ENCODE data around the gene TCFL5.

The TCFL5 gene

GRCh38 chr20:62832212-62832922 is 29.3 kb downstream of the TCFL5 start:
- DNase-seq = peak; percentile 67

GRCh38 chr20:62831854-62832211 is 29.8 kb downstream of the TCFL5 start:
- no peak for DNase-seq

DNA sequence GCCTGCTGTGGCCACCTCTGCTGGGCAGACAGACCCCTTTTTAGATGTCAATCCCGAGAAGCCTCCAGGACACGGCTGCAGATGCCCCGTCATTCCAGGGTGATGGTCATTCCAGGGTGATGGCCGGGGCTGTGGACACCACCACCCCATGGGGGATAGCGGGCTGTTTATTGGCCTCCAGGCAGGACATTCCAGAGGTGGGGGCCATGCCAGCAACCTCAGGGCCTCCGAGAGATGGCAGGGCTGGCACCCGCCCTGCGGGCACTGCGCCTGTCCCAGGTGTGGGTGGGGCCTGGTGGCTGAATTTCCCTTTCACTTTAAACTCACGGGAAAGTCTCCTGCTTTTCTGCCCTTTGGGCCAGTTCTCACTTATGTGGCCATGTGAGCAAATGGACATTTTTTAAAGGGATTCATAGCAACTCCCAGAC is 30.2 kb downstream of the TCFL5 start:
- DNase-seq = no peak

DNA sequence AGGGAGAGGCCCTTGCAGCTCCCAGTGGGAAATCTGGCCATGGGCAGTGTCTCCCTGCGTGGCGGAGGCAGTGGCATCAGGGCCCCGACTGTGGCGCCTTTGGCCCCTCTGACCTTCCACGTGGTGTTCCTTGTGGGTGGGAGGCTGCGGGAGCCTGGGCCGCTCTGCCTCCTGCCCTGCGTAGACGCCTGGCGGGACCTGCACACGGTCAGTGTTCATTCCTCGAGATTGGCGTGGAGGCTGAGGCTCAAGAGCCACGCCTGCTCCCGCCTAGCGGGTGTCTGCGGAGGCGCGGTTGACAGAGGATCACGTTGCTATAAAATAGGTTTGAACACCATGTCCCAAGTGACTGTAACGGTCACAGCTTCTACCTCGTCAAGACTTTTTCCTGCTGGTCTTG is 30.8 kb downstream of the TCFL5 start:
- no peak for DNase-seq

DNA sequence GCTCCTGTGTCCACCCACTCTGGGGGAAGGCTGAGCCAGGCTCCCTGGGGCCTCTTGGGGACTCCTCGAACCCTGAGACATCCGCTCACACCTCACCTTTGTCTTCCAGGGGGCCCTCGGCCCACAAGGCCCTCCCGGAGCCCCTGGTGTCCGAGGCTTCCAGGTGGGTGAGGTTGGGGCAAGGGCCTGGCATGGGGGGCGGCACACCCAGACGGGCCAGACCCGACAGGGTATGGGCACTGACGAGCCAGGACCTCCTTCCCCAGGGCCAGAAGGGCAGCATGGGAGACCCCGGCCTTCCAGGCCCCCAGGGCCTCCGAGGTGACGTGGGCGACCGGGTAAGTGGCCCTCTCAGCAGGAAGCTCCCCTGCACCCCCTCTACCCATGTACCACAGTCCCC is 31.4 kb downstream of the TCFL5 start:
- DNase-seq = no peak

DNA sequence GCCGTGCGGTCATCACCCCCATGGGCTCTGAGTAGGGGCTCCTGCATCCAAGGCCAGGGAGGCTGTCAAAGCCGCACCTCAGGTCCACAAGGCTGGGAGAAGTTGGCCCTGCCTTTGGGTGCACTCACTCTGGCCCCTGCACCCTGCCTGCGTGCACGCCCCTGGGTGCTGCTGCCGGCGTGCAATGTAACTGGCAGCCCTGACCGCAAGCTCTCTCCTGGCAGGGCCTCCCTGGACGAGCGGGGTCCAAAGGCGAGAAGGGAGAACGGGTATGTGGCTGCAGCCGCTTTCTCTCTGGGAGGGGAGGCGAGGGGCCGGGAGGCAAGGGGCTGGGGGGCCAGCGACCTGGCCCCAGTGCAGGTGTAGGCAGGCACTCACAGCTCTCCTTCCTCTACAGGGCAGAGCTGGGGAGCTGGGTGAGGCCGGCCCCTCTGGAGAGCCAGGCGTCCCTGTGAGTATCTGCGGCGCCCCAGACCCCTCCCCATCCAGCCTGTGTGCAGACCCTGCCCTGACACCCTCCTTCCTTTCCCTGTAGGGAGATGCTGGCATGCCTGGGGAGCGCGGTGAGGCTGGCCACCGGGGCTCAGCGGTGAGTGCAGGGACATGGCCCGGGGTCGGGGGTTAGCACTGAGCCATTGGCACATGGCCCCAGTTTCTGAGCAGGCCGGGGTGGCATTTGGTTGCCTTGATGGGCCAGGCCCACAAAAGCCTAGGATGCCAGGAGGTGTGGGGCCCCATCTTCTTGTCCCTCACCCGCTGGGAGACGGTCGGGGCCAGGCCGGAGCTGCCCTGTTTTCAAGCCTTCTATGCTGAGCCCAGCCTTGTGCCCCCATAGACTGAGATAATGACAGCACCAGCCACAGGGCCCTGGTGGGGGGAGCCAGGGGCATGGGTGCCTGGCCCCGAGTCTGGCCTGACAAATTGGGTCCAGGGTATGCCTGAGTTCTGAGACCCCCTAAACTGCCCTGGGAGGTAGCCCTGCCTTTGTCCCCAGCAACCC is 32.1 kb downstream of the TCFL5 start:
- no peak for DNase-seq

DNA sequence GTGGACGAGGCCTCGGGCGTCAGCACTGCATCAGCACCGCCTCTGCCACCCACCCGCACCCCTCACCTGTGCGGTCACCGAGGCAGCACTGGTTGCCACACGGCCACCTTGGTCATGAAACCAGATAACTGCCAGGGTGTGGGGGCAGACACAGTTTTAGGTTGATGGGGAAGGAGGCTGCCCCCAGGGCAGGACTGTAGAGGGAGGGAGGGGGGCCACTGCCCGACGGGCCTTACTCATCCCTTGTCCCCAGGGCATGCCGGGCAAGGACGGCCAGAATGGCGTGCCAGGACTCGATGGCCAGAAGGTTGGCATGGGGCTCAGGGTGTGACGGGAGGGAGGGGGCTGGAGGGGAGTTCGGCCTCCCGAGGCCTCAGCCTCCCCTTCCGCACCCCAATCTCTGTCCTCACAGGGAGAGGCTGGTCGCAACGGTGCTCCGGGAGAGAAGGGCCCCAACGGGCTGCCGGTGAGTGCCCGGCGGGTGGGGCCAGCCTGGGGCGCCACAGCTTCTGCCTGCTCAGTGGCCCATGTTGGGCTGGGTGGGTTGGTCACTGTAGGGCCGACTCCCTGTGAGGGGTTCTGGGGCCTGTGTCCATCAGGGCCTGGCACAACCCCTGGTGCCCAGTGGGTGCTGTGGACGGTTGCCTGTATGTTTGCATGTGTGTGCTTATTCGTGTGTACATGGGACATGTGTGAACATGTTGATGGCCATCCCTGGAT is 33.0 kb downstream of the TCFL5 start:
- DNase-seq = no peak

DNA sequence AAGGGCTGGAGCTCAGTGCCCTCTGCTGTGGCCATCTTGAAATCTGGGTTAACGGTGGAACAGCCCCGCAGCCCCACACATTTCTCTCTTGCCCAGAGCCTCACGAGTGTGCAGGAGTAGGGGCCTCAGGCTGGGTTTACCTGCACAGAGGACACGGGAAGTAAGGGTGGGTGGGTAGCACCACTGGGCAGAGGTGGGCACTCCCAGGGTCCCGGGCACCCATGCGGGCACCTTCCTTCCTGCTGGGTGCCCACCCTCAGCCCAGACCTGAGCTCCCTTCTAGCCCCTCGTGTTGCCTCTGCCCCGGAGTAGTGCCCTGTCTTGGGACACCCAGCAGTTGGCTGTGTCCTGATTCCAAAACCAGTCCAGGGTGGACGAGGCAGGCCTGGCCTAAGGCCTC is 33.6 kb downstream of the TCFL5 start:
- no peak for DNase-seq

DNA sequence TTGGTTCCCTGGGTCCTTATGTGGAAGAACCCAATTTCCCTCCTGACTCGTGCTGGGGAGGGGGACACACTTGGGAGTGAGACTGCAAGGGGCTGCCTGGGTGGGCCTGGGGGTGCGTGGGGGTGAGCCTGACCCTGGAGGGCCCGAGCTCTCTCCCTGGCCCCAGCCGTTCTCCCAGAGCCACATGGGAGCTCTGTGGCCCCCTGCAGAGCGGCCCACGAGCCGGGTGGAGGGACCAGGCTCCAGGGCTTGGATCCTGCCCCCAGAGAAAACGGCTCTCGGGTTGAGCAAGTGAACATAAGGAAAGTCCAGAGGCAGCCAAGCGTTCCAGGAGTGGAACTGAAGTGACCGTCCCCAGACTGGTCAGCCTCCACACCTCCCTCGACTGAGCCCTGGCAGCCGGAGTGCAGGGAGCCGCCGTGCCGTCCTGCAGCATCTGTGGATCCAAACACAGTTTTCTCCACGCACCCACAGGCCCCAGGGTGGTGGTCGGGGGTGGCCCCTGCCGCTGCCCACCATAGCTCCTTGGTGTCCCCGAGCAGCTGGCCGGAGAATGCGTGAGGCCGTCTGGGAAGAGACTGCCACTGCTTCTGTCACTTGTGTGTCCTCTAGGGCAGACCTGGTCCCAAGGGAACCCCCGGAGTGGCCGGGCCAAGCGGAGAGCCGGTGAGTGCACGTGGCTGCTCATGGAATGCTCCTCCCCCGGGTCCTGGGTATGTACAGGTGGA is 34.1 kb downstream of the TCFL5 start:
- no peak for DNase-seq

DNA sequence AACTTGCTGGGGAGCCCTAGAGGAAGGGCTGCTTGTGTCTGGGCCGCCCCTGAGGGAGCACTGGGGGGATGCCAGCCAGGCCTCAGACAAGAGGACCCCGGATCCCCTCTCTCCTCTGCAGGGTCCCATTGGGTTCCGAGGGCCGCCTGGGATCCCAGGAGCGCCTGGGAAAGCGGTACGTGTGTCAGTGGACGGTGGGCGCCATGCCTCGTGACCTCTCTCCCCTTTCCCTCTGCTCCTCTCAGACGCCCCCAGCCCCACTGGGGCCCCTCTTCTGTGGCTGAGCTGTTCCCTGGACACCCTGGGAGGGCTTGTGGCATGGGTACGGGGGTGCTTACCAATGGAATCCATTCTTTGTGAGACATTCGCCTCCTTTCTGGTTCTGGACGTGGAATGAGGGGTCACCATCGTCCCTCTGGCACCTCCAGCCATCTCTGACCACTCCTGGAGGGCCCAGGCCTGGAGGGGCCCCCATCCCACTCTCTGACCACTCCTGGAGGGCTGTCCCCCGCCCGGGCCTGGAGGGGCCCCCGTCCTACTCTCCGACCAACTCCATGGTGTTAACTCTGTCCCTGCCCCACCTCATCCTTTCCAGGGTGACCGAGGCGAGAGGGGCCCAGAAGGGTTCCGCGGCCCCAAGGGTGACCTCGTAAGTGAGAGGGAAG is 34.8 kb downstream of the TCFL5 start:
- DNase-seq = no peak

- no peak for DNase-seq
Measured at GRCh38 chr20:62825986-62826645, 35.5 kb downstream of the TCFL5 start.

DNA sequence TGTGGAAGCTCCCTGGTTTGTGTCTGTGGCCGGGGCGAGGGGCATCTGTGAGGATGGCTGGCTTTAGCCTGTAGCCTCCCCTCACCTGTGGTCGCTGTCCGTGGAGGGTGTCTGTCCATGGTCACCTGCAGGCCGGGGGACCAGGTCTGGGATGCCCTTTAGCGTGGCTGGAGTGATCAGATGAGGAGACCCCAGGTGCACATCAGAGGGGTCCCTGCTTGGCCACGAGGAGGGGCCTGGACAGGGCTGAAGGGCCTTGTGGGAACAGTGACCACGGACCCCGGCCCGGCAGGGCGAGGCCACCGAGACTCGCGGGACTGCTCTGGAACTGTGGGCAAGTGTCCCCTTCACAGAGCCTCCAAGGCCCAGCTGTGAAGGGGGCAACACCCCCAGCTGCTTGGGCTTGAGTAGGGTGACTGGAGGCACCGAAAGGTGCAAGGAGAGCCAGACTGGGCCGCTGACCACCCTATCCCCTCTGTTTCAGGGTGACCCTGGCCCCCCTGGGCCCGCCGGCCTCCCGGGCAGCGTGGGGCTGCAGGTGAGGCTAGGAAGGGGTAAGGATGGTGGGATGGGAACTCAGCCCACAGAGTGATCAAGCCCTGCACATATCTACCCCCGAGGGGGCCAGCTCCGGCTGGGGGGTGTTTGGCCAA is 36.2 kb downstream of the TCFL5 start:
- no peak for DNase-seq

DNA sequence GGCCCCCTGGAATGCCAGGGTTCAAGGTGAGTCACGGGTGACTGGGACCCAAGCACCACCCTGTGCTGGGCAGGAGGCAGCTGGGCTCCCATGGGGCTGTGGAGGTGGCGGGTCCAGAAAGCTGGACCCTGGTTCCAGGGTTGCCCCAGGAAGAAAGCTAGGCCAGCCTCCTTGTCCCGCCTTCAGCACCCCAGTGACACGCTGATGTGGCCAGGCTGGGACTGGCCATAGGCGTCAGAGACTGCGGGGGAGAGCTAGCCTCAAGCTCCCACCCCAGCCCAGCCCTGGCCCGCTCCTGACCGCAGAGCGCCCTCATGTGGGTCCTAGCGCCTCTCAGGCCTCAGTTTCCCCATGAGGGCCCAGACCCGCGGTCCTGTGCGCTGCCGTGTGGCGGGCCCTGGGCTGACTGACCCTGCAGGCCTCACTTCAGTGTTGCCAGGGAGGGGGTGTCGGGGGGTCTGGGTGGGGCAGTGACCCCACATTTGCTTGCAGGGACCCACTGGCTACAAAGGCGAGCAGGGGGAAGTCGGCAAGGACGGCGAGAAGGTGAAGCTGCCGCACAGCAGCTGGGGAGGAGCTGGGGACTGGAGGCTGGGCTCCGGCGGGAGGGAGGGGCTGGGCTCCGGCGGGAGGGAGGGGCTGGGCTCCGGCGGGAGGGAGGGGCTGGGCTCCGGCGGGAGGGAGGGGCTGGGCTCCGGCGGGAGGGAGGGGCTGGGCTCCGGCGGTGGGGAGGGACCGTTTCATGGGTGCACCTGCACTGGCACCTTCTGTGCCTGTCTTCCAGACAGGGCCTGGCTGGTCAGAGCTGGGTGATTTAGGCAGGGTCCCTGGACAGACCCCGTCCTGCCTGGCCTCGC is 36.9 kb downstream of the TCFL5 start:
- peak; percentile 56 for DNase-seq

DNA sequence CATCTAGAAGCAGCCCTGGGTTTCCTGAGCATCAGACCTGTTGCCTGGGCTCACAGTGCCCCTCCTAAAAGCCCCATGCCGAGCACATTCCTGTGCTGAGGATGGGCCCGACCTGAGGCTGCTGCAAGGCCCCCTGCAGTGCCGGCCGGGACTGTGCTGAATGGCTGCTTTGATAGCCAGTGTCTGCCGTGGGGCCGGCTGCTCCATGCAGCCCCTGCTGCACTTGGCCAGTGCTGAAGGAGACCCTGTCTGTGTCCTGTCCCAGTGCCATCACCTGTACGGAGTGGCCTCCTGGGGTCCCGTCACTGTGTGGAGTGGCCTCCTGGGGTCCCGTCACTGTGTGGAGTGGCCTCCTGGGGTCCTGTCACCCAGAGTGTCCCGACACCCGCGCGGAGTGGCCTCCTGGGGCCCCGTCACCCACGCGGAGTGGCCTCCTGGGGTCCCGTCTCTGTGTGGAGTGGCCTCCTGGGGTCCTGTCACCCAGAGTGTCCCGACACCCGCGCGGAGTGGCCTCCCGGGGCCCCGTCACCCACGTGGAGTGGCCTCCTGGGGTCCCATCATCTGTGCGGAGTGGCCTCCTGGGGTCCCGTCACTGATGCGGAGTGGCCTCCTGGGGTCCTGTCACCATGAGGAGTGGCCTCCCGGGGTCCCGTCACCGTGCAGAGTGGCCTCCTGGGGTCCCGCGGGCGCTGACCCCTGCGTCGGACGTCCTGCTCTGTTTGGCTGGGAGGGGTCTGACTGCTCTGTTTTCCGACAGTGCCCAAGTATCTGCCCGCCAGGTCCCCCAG is 37.7 kb downstream of the TCFL5 start:
- DNase-seq = peak; percentile 60

DNA sequence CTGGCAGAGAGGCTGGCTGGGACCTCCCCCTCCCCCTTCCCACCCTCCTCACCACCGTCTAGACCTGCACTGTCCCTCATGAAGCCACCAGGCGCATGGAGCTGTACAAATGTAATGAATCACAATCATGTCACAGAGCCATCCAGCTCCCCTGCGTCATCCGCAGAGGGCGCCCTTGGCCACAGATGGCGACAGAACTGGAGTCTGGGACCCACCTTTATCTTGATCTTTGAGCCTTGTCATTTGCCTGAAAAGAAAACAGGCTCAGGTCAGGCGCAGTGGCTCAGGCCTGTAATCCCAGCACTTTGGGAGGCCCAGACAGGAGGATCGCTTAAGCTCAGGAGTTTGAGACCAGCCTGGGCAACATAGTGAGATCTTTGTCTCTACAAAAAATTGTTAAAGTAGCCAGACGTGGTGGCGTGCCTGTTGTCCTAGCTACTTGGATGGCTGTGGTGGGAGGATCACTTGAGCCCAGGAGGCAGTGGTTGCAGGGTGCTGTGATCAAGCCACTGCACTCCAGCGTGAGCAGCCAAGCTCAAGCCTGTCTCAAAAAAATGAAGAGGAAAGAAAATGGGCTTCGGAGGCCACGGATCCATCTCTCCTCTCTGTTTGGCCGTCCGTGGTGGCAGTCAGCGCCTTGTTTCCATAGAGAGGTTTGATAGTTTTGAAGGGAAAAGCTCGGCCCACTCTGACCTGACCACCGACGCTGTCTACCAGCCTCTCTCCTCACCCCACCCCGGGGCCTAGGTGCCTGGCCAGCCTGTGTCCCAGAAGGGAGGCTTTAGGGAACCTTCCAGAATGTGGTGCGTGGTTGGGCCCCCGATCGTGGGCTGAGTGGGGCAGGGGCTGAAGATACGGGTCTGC is 38.6 kb downstream of the TCFL5 start:
- peak; percentile 77 for DNase-seq

- no peak for DNase-seq
Measured at GRCh38 chr20:62822239-62822787, 39.3 kb downstream of the TCFL5 start.

DNA sequence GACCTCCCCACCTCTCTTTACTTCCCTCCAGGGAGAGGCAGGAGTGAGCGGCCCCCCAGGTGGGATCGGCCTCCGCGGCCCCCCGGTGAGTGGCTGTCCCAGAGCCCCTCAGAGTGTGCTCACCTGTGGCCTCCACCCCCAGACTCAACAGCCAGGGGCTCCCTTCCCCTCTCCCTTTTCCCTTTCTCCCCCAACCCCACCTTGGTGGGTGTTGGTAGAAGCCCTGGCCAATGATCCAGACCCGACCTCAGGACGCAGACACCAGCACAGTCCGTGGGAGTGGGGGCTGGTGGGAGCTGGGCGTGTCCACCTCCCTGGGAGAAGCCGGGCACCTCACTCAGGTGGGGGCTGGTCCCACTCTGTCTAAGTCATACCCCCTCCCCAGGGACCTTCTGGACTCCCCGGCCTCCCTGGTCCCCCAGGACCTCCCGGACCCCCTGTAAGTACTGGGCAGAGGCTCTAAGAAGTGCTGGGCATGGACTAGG is 39.9 kb downstream of the TCFL5 start:
- no peak for DNase-seq

All from NCI-H345 (cell line).